Body of pancreas (tissue), 4 donors: Measurements from ENCODE around the gene PSD4.

Experiments used
- POLR2A ChIP-seq, 3 donors: fragments of 450-650 bp; IDR thresholded peaks; one replicate each; pipeline ENCODE4 v1.6.1; 2016; ENCODE audit warnings: antibody characterized with exemption in 3 of 3, mild to moderate bottlenecking in 2 of 3
- TF ChIP-seq, protein P1 (sequence below), 7 experiments: fragments of 450-650 bp in 4 of 7; fragments of 200-600 bp in 3 of 7; sonication (generic) in 3 of 7; IDR thresholded peaks; one replicate each; pipeline ENCODE4 v1.5.1; 2016 to 2019; ENCODE audit warnings: antibody characterized with exemption in 7 of 7

DNA sequence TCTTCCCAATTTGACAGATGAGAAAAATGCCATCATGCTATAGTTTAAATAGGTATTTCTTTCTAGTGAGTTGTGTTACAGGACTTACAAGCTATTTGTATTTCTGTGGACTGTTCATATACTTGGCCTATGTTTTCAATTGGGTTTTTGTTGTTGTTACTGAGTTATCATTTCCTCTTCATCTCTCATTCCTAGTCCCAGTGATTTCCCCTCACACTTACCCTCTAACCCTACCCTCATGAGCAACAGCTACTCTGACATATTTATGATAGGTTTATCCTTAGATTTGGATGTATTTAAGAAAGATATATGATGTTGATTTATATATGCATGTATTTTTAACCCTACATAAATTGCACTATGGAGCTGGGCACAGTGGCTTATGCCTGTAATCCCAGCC lies 10.9 kb upstream of the PSD4 start:
- TF ChIP-seq, protein P1, sequence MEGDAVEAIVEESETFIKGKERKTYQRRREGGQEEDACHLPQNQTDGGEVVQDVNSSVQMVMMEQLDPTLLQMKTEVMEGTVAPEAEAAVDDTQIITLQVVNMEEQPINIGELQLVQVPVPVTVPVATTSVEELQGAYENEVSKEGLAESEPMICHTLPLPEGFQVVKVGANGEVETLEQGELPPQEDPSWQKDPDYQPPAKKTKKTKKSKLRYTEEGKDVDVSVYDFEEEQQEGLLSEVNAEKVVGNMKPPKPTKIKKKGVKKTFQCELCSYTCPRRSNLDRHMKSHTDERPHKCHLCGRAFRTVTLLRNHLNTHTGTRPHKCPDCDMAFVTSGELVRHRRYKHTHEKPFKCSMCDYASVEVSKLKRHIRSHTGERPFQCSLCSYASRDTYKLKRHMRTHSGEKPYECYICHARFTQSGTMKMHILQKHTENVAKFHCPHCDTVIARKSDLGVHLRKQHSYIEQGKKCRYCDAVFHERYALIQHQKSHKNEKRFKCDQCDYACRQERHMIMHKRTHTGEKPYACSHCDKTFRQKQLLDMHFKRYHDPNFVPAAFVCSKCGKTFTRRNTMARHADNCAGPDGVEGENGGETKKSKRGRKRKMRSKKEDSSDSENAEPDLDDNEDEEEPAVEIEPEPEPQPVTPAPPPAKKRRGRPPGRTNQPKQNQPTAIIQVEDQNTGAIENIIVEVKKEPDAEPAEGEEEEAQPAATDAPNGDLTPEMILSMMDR (IDR thresholded peaks at IDR 0.05) = no peak
- no peak for TF ChIP-seq POLR2A (IDR thresholded peaks at IDR 0.05)
